ENCODE measurements around the gene CRTAP. TPM values are rescaled to one million over a fixed set of nuclear protein-coding genes. Genes with fewer than 3 reads are reported as not detected.
"Not testable (repeated sequence)": the region's sequence is repeated elsewhere in the genome, so short reads cannot be mapped to it uniquely, and the experiment has no call there.

Gene CRTAP
- total and polyA plus RNA-seq, 3 experiments from 2014 or later: 49.5 to 84.0 (median 50.3) TPM

- H3K36me3 ChIP-seq (ENCODE audit: insufficient read depth, low read length); H3K4me3 Mint-ChIP-seq; DNase-seq; H3K4me1 Mint-ChIP-seq; H3K4me1 ChIP-seq (ENCODE audit: insufficient read depth, low read length); POLR2A ChIA-PET; H3K4me3 ChIP-seq (ENCODE audit: low read length); H3K36me3 Mint-ChIP-seq; H3K27me3 ChIP-seq (ENCODE audit: insufficient read depth, low read length, poor library complexity, severe bottlenecking); H3K27ac Mint-ChIP-seq; CTCF ChIA-PET; H3K9me3 ChIP-seq (ENCODE audit: low read length); H3K27ac ChIP-seq (ENCODE audit: low read depth, low read length): not testable (repeated sequence)
- peaks cover 5 to 23% of the 10 kb centered on the region in 2 donors for H3K27me3 Mint-ChIP-seq
- H3K9me3 Mint-ChIP-seq: peaks cover 11 to 29% (median 19%) of the 10 kb centered on the region in 5 donors
Measured at GRCh38 chr3:33181641-33182040, 67.8 kb downstream of the CRTAP start.

- H3K4me1 ChIP-seq (ENCODE audit: insufficient read depth, low read length): no peaks in the 10 kb centered on the region
- no peak overlapping the region for H3K27ac ChIP-seq (ENCODE audit: low read depth, low read length)
- H3K36me3 ChIP-seq (ENCODE audit: insufficient read depth, low read length): no peaks in the 10 kb centered on the region
- H3K4me3 Mint-ChIP-seq: no peak overlapping the region
- no peak for DNase-seq
- H3K9me3 Mint-ChIP-seq: peaks cover 3 to 14% (median 11%) of the 10 kb centered on the region in 5 donors
- H3K27me3 ChIP-seq (ENCODE audit: insufficient read depth, low read length, poor library complexity, severe bottlenecking): no peaks in the 10 kb centered on the region
- no peak overlapping the region for H3K4me3 ChIP-seq (ENCODE audit: low read length)
- POLR2A ChIA-PET: no interaction called here
- no peaks in the 10 kb centered on the region for H3K4me1 Mint-ChIP-seq
- H3K36me3 Mint-ChIP-seq: peaks cover 0 to 3% (median 0%) of the 10 kb centered on the region in 3 donors
- H3K9me3 ChIP-seq (ENCODE audit: low read length): no peaks in the 10 kb centered on the region
- CTCF ChIA-PET: interaction anchor here (1.1 kb wide), 1 partner anchor 53 kb away, joined by 3 read pairs; no protein-coding TSS in a partner anchor
- H3K27me3 Mint-ChIP-seq: peaks cover 5 to 27% of the 10 kb centered on the region in 2 donors
- no peak overlapping the region for H3K27ac Mint-ChIP-seq
Measured at GRCh38 chr3:33184863-33185262, 71.0 kb downstream of the CRTAP start.

- ChIA-PET CTCF (no interaction called here), POLR2A (no interaction called here)
- no peaks in the 10 kb centered on the region for H3K9me3 ChIP-seq (ENCODE audit: low read length)
- H3K4me1 Mint-ChIP-seq: no peaks in the 10 kb centered on the region
- no peak overlapping the region for H3K27ac Mint-ChIP-seq
- no peaks in the 10 kb centered on the region for H3K4me1 ChIP-seq (ENCODE audit: insufficient read depth, low read length)
- no peaks in the 10 kb centered on the region for H3K27me3 ChIP-seq (ENCODE audit: insufficient read depth, low read length, poor library complexity, severe bottlenecking)
- H3K36me3 ChIP-seq (ENCODE audit: insufficient read depth, low read length): no peaks in the 10 kb centered on the region
- H3K27ac ChIP-seq (ENCODE audit: low read depth, low read length): no peak overlapping the region
- peaks cover 0 to 3% (median 0%) of the 10 kb centered on the region in 3 donors for H3K36me3 Mint-ChIP-seq
- no peak for DNase-seq
- no peak overlapping the region for H3K4me3 ChIP-seq (ENCODE audit: low read length)
- peaks cover 3 to 30% of the 10 kb centered on the region in 2 donors for H3K27me3 Mint-ChIP-seq
- no peak overlapping the region for H3K4me3 Mint-ChIP-seq
- peaks cover 3 to 14% (median 10%) of the 10 kb centered on the region in 5 donors for H3K9me3 Mint-ChIP-seq
Measured at GRCh38 chr3:33186524-33187367, 72.9 kb downstream of the CRTAP start.

GRCh38 chr3:33187368-33187634 is 73.5 kb downstream of the CRTAP start:
- ChIA-PET POLR2A (no interaction called here), CTCF (no interaction called here)
- Histone ChIP-seq H3K4me1 (ENCODE audit: insufficient read depth, low read length) (no peaks in the 10 kb centered on the region), H3K36me3 (ENCODE audit: insufficient read depth, low read length) (no peaks in the 10 kb centered on the region), H3K9me3 (ENCODE audit: low read length) (no peaks in the 10 kb centered on the region), H3K4me3 (ENCODE audit: low read length) (no peak overlapping the region), H3K27me3 (ENCODE audit: insufficient read depth, low read length, poor library complexity, severe bottlenecking) (no peaks in the 10 kb centered on the region), H3K27ac (ENCODE audit: low read depth, low read length) (no peak overlapping the region)
- Mint-ChIP-seq H3K36me3 (no peaks in the 10 kb centered on the region), H3K9me3 (peaks cover 3 to 11% (median 9%) of the 10 kb centered on the region in 5 donors), H3K4me3 (no peak overlapping the region), H3K27me3 (peaks cover 4 to 30% of the 10 kb centered on the region in 2 donors), H3K27ac (no peak overlapping the region), H3K4me1 (no peaks in the 10 kb centered on the region)
- DNase-seq: no peak

GRCh38 chr3:33194303-33194702 is 80.5 kb downstream of the CRTAP start:
- H3K27ac Mint-ChIP-seq: no peak overlapping the region
- no peak overlapping the region for H3K4me3 ChIP-seq (ENCODE audit: low read length)
- no peak for DNase-seq
- H3K4me3 Mint-ChIP-seq: no peak overlapping the region
- H3K4me1 Mint-ChIP-seq: no peaks in the 10 kb centered on the region
- H3K4me1 ChIP-seq (ENCODE audit: insufficient read depth, low read length): no peaks in the 10 kb centered on the region
- no peak overlapping the region for H3K27ac ChIP-seq (ENCODE audit: low read depth, low read length)
- no peaks in the 10 kb centered on the region for H3K36me3 ChIP-seq (ENCODE audit: insufficient read depth, low read length)
- no peaks in the 10 kb centered on the region for H3K9me3 Mint-ChIP-seq
- no peaks in the 10 kb centered on the region for H3K9me3 ChIP-seq (ENCODE audit: low read length)
- peaks cover 4 to 7% of the 10 kb centered on the region in 2 donors for H3K27me3 Mint-ChIP-seq
- no peaks in the 10 kb centered on the region for H3K36me3 Mint-ChIP-seq
- H3K27me3 ChIP-seq (ENCODE audit: insufficient read depth, low read length, poor library complexity, severe bottlenecking): no peaks in the 10 kb centered on the region
- CTCF ChIA-PET: no interaction called here
- POLR2A ChIA-PET: no interaction called here

- no peaks in the 10 kb centered on the region for H3K27me3 ChIP-seq (ENCODE audit: insufficient read depth, low read length, poor library complexity, severe bottlenecking)
- POLR2A ChIA-PET: no interaction called here
- no peaks in the 10 kb centered on the region for H3K36me3 ChIP-seq (ENCODE audit: insufficient read depth, low read length)
- Mint-ChIP-seq H3K4me3 (no peak overlapping the region), H3K27me3 (peaks cover 2 to 3% of the 10 kb centered on the region in 2 donors), H3K4me1 (no peaks in the 10 kb centered on the region), H3K27ac (no peak overlapping the region), H3K36me3 (no peaks in the 10 kb centered on the region), H3K9me3 (no peaks in the 10 kb centered on the region)
- H3K27ac ChIP-seq (ENCODE audit: low read depth, low read length): no peak overlapping the region
- H3K9me3 ChIP-seq (ENCODE audit: low read length): no peaks in the 10 kb centered on the region
- no peak for DNase-seq
- H3K4me3 ChIP-seq (ENCODE audit: low read length): no peak overlapping the region
- CTCF ChIA-PET: no interaction called here
- H3K4me1 ChIP-seq (ENCODE audit: insufficient read depth, low read length): no peaks in the 10 kb centered on the region
Measured at GRCh38 chr3:33196538-33196937, 82.7 kb downstream of the CRTAP start.

Other genes with a start within 250 kb of the CRTAP start
- 100 to 1,000 TPM; 113 TPM for gene CCR4, start 162.4 kb upstream of the CRTAP start, total RNA-seq
- gene CCR4, start 162.4 kb upstream of the CRTAP start, polyA plus RNA-seq: 10.0 TPM
- 10 to 100 TPM; 41.5 to 50.9 TPM for gene GLB1, start 16.9 kb upstream of the CRTAP start, total RNA-seq
- 35.5 TPM for gene GLB1, start 16.9 kb upstream of the CRTAP start, polyA plus RNA-seq
- 10 to 100 TPM; 12.0 to 13.2 TPM for gene TMPPE, start 16.9 kb upstream of the CRTAP start, total RNA-seq
- 0.62 TPM for gene TMPPE, start 16.9 kb upstream of the CRTAP start, polyA plus RNA-seq
- not detected for gene SUSD5, start 104.8 kb downstream of the CRTAP start, total RNA-seq
- not detected for gene SUSD5, start 104.8 kb downstream of the CRTAP start, polyA plus RNA-seq
- not detected for gene FBXL2, start 163.4 kb downstream of the CRTAP start, total RNA-seq
- not detected for gene FBXL2, start 163.4 kb downstream of the CRTAP start, polyA plus RNA-seq

Measured in CD8-positive, alpha-beta memory T cell (primary cell).